Large intestine (tissue), 1 donor: ENCODE data around the gene PHF21B. TPM values are rescaled to one million over a fixed set of nuclear protein-coding genes. Genes with fewer than 3 reads are reported as not detected.

ENCODE experiments used
- polyA plus RNA-seq: library from polyadenylated mRNA; unstranded; fragments of 120-200 nt; gene quantifications from one replicate; pipeline ENCODE4 v1.2.1, GENCODE V29; 2013

PHF21B gene
- polyA plus RNA-seq, 1 donor: 0.63 TPM

Other genes starting within 250 kb of the PHF21B start
- 40.8 TPM for gene NUP50, start 153.9 kb upstream of the PHF21B start, polyA plus RNA-seq
- 21.8 TPM for gene KIAA0930, start 230.9 kb upstream of the PHF21B start, polyA plus RNA-seq